NOMO-1 treated with dmso at 0.1 percent for 144 hours (cell line): ENCODE measurements around the gene IL1A.
"Not testable (repeated sequence)": the region's sequence is repeated elsewhere in the genome, so short reads cannot be mapped to it uniquely, and the experiment has no call there.

ENCODE experiments used
- DNase-seq: peaks from one replicate; lab custom pipeline; 2025; ENCODE audit not compliant: unreplicated experiment; lab: John Stamatoyannopoulos, UW

Gene IL1A, protein sequence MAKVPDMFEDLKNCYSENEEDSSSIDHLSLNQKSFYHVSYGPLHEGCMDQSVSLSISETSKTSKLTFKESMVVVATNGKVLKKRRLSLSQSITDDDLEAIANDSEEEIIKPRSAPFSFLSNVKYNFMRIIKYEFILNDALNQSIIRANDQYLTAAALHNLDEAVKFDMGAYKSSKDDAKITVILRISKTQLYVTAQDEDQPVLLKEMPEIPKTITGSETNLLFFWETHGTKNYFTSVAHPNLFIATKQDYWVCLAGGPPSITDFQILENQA

GRCh38 chr2:112784199-112785189 lies at the start of gene IL1A:
TSS of gene IL1A (minus strand) at chr2:112784493. CDS start at chr2:112783770, 723 bp downstream.
- DNase-seq, result peak; percentile 59

GRCh38 chr2:112833976-112834375 lies 49.7 kb upstream of the IL1A start:
- no peak for DNase-seq

GRCh38 chr2:112833639-112833931 lies 49.3 kb upstream of the IL1A start:
- not testable (repeated sequence) for DNase-seq

- no peak for DNase-seq
These were observed 48.7 kb upstream of the IL1A start for GRCh38 chr2:112832841-112833638.

DNA sequence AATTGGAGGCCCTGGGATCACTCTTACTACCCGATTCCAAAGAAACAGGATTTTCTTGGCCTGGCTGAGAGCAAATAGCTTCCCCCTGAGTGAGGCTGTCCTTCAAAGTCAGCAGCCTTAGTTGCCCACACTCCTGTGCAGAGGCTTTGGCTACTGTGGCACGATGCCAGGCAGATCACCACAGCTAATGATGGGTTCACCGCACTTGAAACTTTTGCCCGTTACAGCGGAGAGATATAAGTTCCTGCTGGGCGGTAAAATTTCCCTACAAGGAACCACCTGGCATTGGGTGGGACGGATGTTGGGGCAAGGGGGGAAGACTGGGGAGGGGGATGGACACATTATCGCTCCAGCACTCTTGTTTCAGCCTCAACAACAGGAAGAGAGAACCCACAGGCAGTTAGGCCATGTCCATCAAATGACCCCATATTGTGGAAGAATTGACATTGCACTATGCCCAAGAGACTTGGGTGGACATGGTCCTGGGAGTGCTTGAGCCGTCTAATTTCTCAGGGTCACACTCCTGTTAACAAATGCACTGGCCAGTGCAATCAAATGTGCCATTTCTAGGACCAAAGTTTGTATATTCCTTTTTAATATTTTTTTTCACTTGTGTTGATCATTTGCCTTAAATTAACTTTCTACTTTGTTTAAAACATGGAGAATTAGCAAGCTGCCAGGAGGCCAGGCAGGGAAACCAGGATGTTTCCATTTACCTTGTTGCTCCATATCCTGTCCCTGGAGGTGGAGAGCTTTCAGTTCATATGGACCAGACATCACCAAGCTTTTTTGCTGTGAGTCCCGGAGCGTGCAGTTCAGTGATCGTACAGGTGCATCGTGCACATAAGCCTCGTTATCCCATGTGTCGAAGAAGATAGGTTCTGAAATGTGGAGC lies 47.9 kb upstream of the IL1A start:
- DNase-seq, result no peak

DNA sequence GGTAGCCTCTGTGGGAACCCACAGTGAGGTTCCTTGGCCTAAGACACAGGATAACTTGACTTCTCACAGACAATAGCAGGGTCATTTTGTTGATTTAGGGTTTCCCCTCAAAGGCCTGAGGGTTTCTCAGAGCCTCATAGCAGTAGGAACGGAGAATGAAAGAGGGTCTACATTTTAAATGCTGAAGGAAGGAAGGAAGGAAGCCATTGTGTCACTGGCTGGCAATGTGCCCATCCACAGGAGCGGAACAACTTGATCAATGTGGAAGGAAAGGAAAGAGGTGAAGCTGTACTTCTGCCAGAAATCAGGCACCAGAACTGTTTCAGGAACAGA lies 47.2 kb upstream of the IL1A start:
- no peak for DNase-seq

GRCh38 chr2:112830682-112831512 lies 46.6 kb upstream of the IL1A start:
- no peak for DNase-seq

DNA sequence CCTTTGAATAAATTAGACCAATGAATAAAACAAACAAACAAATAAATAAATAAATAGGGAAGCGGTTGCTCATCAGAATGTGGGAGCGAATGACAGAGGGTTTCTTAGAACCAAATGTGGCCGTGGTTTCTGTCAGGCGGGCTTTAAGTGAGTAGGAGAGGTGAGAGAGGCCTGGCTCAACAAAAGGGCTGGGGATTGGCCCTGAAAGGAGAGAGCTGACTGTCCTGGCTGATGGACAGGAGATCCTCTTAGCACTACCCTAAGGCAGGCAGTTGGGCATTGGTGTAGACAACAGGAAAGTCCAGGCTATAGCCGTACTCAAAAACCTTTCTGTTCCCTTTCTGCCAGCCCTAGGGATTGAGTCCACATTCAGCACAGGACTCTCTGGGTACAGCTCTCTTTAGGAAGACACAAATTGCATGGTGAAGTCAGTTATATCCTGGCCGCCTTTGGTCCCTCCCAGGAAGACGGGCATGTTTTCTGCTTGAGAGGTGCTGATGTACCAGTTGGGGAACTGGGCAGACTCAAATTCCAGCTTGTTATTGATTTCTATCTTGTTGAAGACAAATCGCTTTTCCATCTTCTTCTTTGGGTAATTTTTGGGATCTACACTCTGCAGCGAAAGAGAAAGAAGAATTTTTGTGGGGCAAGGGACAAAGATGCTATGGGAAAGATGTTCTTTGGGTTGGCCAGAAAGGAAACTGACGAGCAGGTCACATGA lies 45.8 kb upstream of the IL1A start:
- no peak for DNase-seq

- DNase-seq, result no peak
These were observed 45.0 kb upstream of the IL1A start for GRCh38 chr2:112829101-112829960.

DNA sequence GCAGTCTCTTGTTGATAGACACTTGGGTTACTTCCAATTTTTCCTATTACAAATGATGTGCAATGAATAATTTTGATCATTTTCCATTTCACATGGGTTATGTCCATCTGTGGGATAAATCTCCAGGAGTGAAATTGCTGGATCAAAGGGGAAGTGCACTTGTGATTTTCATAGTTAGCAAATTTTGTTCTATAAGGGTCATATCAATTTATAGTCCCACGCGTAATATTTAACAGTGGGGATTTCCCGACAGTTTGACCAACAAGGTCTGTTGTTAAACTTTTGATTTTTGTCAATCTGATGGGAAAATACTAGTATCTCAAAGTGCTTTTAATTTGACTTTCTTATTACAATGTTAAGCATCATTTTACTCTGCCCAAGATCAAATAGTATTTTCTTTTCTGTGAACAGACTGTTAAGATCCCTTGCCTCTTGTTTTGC lies 44.0 kb upstream of the IL1A start:
- no peak for DNase-seq

DNA sequence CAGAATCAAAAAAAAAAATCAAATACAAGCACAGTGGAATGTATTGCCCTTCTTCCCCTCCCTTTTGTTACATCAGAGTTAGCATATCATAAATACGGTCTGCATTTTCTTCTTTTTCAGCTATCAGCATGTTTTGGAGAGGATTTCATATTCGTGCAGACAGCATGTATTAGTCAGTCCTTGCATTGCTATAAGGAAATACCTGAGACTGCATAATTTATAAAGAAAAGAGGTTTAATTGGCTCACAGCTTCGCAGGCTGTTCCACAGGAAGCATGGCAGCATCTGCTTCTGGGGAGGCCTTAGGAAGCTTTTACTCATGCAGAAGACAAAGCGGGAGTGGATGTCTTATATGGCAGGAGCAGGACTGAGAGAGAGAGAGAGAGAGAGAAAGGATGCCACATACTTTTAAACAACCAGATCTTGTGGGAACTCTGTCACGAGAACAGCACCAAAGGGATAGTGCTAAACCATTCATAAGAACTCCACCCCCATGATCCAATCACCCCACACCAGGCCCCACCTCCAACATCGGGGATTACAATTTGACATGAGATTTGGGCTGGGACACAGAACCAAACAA lies 43.4 kb upstream of the IL1A start:
- DNase-seq, result no peak

GRCh38 chr2:112827009-112827408 lies 42.7 kb upstream of the IL1A start:
- DNase-seq, result no peak

- no peak for DNase-seq
These were observed 41.4 kb upstream of the IL1A start for GRCh38 chr2:112825706-112826105.

DNA sequence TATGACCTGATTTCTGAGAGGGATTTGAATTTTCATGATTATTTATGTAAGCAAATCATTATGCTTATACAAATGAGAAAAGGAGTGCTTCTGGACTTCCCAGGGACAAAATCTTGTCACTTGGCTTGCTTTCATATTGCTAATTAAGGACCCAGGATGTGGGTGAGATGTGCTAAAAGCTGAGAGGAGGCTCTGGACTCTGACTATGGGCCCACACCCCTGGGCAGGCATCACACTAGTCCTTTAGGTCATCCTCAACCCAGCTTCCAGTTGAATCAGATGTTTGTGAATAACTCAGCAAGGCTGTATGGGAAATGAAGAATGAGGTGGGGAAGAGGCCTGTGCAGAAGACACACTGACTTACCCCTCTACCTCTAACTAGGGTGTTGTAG lies 40.4 kb upstream of the IL1A start:
- DNase-seq, result no peak

DNA sequence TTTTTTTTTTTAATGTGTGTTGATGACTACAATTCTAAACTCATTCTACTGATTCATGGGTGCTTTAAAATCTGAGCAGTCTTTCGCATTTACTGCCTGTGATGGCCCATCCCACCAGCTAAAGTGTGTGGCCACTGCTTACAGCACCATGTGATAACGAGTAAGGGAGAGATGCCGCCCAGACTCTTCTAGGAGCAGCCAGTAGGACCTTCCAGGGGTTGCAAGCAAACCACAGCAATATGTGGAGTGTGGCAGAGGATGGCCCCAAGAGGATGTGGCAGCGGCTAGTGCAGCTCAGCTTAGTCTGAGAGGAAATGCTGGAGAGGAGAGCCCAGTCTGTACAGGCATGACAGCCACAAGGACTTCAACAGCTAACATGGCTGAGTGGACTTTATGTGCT lies 37.4 kb upstream of the IL1A start:
- DNase-seq, result no peak

GRCh38 chr2:112821142-112821541 lies 36.8 kb upstream of the IL1A start:
- no peak for DNase-seq

DNA sequence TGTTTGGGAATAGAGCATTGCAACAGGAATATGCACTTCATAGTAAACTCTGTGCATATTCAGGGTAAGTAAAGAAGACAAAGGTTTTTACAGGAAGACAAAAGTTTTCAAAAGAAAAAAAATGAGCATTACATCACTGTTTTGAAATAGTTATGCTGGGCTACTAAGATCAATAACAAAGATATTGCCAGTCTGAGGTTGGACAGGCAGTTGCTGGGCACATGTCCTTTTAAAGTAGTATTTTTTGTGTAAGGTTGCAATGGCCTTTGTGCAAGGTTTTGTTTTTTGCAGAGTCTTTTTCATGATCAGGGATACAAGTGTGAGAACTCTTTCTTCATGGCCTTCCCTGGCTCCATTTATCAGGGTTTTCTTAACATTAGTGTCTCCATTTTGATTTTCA lies 36.0 kb upstream of the IL1A start:
- no peak for DNase-seq

DNA sequence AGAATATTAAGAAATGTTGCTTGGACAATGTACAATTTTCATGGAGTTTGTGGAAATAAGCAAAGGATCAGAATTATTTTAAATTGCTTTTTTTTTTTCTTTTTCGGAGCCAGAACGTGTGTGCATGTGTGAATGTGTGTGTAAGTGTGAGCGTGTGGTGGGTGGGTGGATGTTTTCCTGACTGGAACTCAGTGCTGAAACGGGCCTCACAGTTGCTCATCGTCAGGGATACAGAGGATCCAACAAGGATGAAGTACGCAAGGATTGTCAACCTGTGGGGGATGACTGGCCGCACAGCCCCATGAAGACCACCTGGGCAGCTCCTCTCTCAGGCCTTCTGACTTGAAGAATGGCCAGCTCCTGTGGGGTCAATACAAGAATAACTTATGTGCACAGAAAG lies 34.8 kb upstream of the IL1A start:
- DNase-seq, result no peak
